Cardiac muscle cell (in vitro differentiated cells and primary cell): ENCODE results near the gene DDR1. TPM values are rescaled to one million over a fixed set of nuclear protein-coding genes. Genes with fewer than 3 reads are reported as not detected.
"Not testable (repeated sequence)": the region's sequence is repeated elsewhere in the genome, so short reads cannot be mapped to it uniquely, and the experiment has no call there.

Experiments used
- DNase-seq, 2 donors: peaks; one replicate each; pipeline versions ENCODE4 v3.0.0 to v3.0.0-alpha.2; 2010 to 2017; ENCODE audit warnings: low read depth in 1 of 2, low spot score in 1 of 2
- H3K27ac ChIP-seq: fragments of 200-600 bp; sonication (generic); 2 replicates; pipeline ENCODE4 v1.5.1; 2016
- H3K27me3 ChIP-seq: fragments of 200-600 bp; sonication (generic); 2 replicates; pipeline ENCODE4 v1.6.0; 2016; ENCODE audit warnings: control low read depth
- H3K36me3 ChIP-seq: fragments of 200-600 bp; sonication (generic); 2 replicates; pipeline ENCODE4 v1.5.1; 2016; ENCODE audit warnings: control low read depth
- H3K4me1 ChIP-seq: fragments of 200-600 bp; sonication (generic); 2 replicates; pipeline ENCODE4 v1.8.1; 2017; ENCODE audit warnings: low read depth, mild to moderate bottlenecking, mixed run types
- H3K4me3 ChIP-seq: fragments of 200-600 bp; sonication (generic); 2 replicates; pipeline ENCODE4 v1.5.1; 2016; ENCODE audit warnings: mild to moderate bottlenecking
- H3K9me3 ChIP-seq: fragments of 200-600 bp; sonication (generic); 2 replicates; pipeline ENCODE4 v1.5.1; 2017; ENCODE audit warnings: low read depth, mild to moderate bottlenecking, control low read depth
- CTCF ChIP-seq: IDR thresholded peaks from 2 replicates; pipeline ENCODE4 v1.5.1; 2012; ENCODE audit warnings: low read depth, mild to moderate bottlenecking, low read length
- polyA plus RNA-seq: library from polyadenylated mRNA; unstranded; fragments of >200 nt; fragmentation: Nextera tagmentation; extraction: Ambion mirVana; gene quantifications from 2 replicates; pipeline ENCODE4 v1.2.1, GENCODE V29; 2016
- total RNA-seq: library from RNA; depleted of rRNA; stranded (reverse); fragments of >200 nt; gene quantifications from 2 replicates; pipeline ENCODE4 v1.2.3, GENCODE V29; 2016

DDR1 gene
- total and polyA plus RNA-seq, 2 experiments from 2014 or later, result 108 to 136 TPM

GRCh38 chr6:30864325-30864724 lies 20.0 kb upstream of the DDR1 start:
- Histone ChIP-seq H3K4me3 (no peak overlapping the region), H3K9me3 (no peaks in the 10 kb centered on the region), H3K36me3 (no peaks in the 10 kb centered on the region), H3K27ac (no peak overlapping the region), H3K27me3 (no peaks in the 10 kb centered on the region), H3K4me1 (no peaks in the 10 kb centered on the region)
- TF ChIP-seq CTCF, result no peak
- no peak for DNase-seq

- not testable (repeated sequence) for H3K27ac ChIP-seq, H3K4me1 ChIP-seq, DNase-seq, H3K9me3 ChIP-seq, H3K4me3 ChIP-seq, H3K27me3 ChIP-seq, H3K36me3 ChIP-seq
Measured at GRCh38 chr6:30869241-30869749, 15.0 kb upstream of the DDR1 start.

- Histone ChIP-seq H3K27me3 (no peaks in the 10 kb centered on the region), H3K9me3 (no peaks in the 10 kb centered on the region), H3K36me3 (no peaks in the 10 kb centered on the region), H3K4me1 (no peaks in the 10 kb centered on the region), H3K4me3 (no peak overlapping the region), H3K27ac (no peak overlapping the region)
- DNase-seq, result no peak
- TF ChIP-seq CTCF, result no peak
Measured at GRCh38 chr6:30870546-30870945, 13.8 kb upstream of the DDR1 start.

GRCh38 chr6:30871592-30872183 lies 12.6 kb upstream of the DDR1 start:
- TF ChIP-seq CTCF, result no peak
- DNase-seq, result no peak
- H3K4me3 ChIP-seq, result no peak overlapping the region
- no peaks in the 10 kb centered on the region for H3K27me3 ChIP-seq
- no peak overlapping the region for H3K27ac ChIP-seq
- no peaks in the 10 kb centered on the region for H3K9me3 ChIP-seq
- H3K4me1 ChIP-seq, result peaks cover 6% of the 10 kb centered on the region
- H3K36me3 ChIP-seq, result no peaks in the 10 kb centered on the region

- H3K9me3 ChIP-seq, result no peaks in the 10 kb centered on the region
- no peak overlapping the region for H3K4me3 ChIP-seq
- no peaks in the 10 kb centered on the region for H3K27me3 ChIP-seq
- peaks cover 9% of the 10 kb centered on the region for H3K4me1 ChIP-seq
- no peak for DNase-seq
- no peak for TF ChIP-seq CTCF
- H3K36me3 ChIP-seq, result no peaks in the 10 kb centered on the region
- H3K27ac ChIP-seq, result no peak overlapping the region
Measured at GRCh38 chr6:30873137-30873640, 11.1 kb upstream of the DDR1 start.

GRCh38 chr6:30873795-30874194 lies 10.5 kb upstream of the DDR1 start:
- not testable (repeated sequence) for H3K4me3 ChIP-seq, DNase-seq, H3K27ac ChIP-seq, H3K4me1 ChIP-seq, H3K36me3 ChIP-seq, H3K9me3 ChIP-seq, H3K27me3 ChIP-seq
